ENCODE measurements around the gene CNNM3.

Gene CNNM3

GRCh38 chr2:96877042-96877451 is 61.0 kb downstream of the CNNM3 start:
- DNase-seq (ENCODE audit: low read depth, low spot score), result no peak

- peak; percentile 49 for DNase-seq (ENCODE audit: low read depth, low spot score)
Observed at GRCh38 chr2:96877631-96878092, 61.6 kb downstream of the CNNM3 start.

- no peak for DNase-seq (ENCODE audit: low read depth, low spot score)
Observed at GRCh38 chr2:96878171-96878570, 62.1 kb downstream of the CNNM3 start.

GRCh38 chr2:96878796-96879544 is 62.9 kb downstream of the CNNM3 start:
- no peak for DNase-seq (ENCODE audit: low read depth, low spot score)

- DNase-seq (ENCODE audit: low read depth, low spot score), result no peak
Observed at GRCh38 chr2:96879545-96880040, 63.5 kb downstream of the CNNM3 start.

- no peak for DNase-seq (ENCODE audit: low read depth, low spot score)
Observed at GRCh38 chr2:96880891-96881273, 64.8 kb downstream of the CNNM3 start.

GRCh38 chr2:96881349-96882195 is 65.5 kb downstream of the CNNM3 start:
- DNase-seq (ENCODE audit: low read depth, low spot score), result peak; percentile 93

GRCh38 chr2:96882230-96882629 is 66.2 kb downstream of the CNNM3 start:
- peak; percentile 60 for DNase-seq (ENCODE audit: low read depth, low spot score)

- peak; percentile 72 for DNase-seq (ENCODE audit: low read depth, low spot score)
Observed at GRCh38 chr2:96882906-96883305, 66.8 kb downstream of the CNNM3 start.

- peak; percentile 80 for DNase-seq (ENCODE audit: low read depth, low spot score)
Observed at GRCh38 chr2:96883306-96883705, 67.2 kb downstream of the CNNM3 start.

Measured in ELF-1 (cell line).